Activated B cell treated with CpG ODN at 0.5 μM for 24 hours (primary cell): ENCODE data around the gene RNF13. TPM values are rescaled to one million over a fixed set of nuclear protein-coding genes. Genes with fewer than 3 reads are reported as not detected.

Source experiments
- ATAC-seq: fragments of 200-7000 bp; cut with Tn5 transposase; one replicate; pipeline ENCODE4 v1.10.0; 2021; ENCODE audit warnings: low read depth, mild to moderate bottlenecking, moderate library complexity
- CTCF ChIA-PET: fragments of 350-600 bp; sonication (Branson Sonifier 250); formaldehyde crosslinking; loops from one replicate; lab custom pipeline; 2021; ENCODE audit warnings: antibody characterized with exemption; lab: Charles Lee
- POLR2A ChIA-PET: fragments of 350-600 bp; sonication (Branson Sonifier 250); formaldehyde crosslinking; loops from one replicate; lab custom pipeline; 2021; ENCODE audit warnings: antibody characterized with exemption; lab: Charles Lee
- DNase-seq: peaks from one replicate; pipeline ENCODE4 v3.0.0; 2022
- H3K27ac Mint-ChIP-seq: one replicate; pipeline ENCODE4 v1.8.0; 2020; ENCODE audit warnings: mixed read lengths
- H3K27me3 Mint-ChIP-seq: one replicate; pipeline ENCODE4 v1.8.0; 2021; ENCODE audit warnings: mixed read lengths
- H3K36me3 Mint-ChIP-seq: one replicate; pipeline ENCODE4 v1.8.0; 2021; ENCODE audit warnings: low read depth, mixed read lengths
- H3K4me1 Mint-ChIP-seq: one replicate; pipeline ENCODE4 v1.8.0; 2021; ENCODE audit warnings: mixed read lengths
- H3K4me3 Mint-ChIP-seq: one replicate; pipeline ENCODE4 v1.8.0; 2020; ENCODE audit warnings: mild to moderate bottlenecking, mixed read lengths
- H3K9me3 Mint-ChIP-seq: one replicate; pipeline ENCODE4 v1.8.0; 2020; ENCODE audit warnings: mixed read lengths
- intact Hi-C: fragments of 100-400 bp; cut with micrococcal nuclease; formaldehyde crosslinking; loops from one replicate; pipeline ENCODE4 v1.15.1; 2024
- total RNA-seq: library from RNA; stranded (reverse); gene quantifications from 2 replicates; pipeline ENCODE4 v1.2.3, GENCODE V29; 2022
- TF ChIP-seq, protein P1 (sequence below): fragments of 200-600 bp; IDR thresholded peaks from one replicate; pipeline ENCODE4 v1.8.0; 2022; ENCODE audit warnings: antibody characterized with exemption, mild to moderate bottlenecking

RNF13 gene
- total RNA-seq, 1 donor from 2014 or later = 57.6 TPM

DNA sequence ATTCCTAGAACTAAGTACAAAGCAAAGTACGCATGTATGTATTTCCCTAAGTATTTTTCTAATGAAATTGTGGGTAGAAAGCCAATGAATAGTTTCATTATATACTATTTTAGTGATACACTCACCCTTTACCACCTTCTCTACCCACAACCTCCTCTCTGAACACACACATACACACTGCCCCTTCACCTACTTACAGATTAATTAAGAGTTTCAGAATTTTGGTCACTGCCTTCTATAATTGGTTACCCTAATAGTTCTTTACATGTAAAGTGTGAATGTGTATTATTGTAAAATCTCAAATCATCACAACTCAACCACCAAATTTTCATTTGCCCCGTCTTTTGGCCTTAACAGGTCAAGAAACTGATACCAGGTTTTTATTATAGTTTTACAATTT, 150.5 kb downstream of the RNF13 start:
- no peak overlapping the region for H3K27ac Mint-ChIP-seq
- DNase-seq (no peak), ATAC-seq (no peak)
- CTCF ChIA-PET = interaction anchor here (0.8 kb wide), 1 partner anchor 12 kb away, joined by 4 read pairs; no protein-coding TSS in a partner anchor
- POLR2A ChIA-PET = no interaction called here
- H3K4me3 Mint-ChIP-seq = no peak overlapping the region
- peaks cover 10% of the 10 kb centered on the region for H3K4me1 Mint-ChIP-seq
- H3K9me3 Mint-ChIP-seq = no peaks in the 10 kb centered on the region
- peaks cover 6% of the 10 kb centered on the region for H3K36me3 Mint-ChIP-seq
- intact Hi-C loops = loop anchor here (10.0 kb wide), 1 partner anchor 1181 kb away; no protein-coding TSS in a partner anchor
- H3K27me3 Mint-ChIP-seq = no peaks in the 10 kb centered on the region
- TF ChIP-seq, protein P1, sequence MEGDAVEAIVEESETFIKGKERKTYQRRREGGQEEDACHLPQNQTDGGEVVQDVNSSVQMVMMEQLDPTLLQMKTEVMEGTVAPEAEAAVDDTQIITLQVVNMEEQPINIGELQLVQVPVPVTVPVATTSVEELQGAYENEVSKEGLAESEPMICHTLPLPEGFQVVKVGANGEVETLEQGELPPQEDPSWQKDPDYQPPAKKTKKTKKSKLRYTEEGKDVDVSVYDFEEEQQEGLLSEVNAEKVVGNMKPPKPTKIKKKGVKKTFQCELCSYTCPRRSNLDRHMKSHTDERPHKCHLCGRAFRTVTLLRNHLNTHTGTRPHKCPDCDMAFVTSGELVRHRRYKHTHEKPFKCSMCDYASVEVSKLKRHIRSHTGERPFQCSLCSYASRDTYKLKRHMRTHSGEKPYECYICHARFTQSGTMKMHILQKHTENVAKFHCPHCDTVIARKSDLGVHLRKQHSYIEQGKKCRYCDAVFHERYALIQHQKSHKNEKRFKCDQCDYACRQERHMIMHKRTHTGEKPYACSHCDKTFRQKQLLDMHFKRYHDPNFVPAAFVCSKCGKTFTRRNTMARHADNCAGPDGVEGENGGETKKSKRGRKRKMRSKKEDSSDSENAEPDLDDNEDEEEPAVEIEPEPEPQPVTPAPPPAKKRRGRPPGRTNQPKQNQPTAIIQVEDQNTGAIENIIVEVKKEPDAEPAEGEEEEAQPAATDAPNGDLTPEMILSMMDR = no peak

DNA sequence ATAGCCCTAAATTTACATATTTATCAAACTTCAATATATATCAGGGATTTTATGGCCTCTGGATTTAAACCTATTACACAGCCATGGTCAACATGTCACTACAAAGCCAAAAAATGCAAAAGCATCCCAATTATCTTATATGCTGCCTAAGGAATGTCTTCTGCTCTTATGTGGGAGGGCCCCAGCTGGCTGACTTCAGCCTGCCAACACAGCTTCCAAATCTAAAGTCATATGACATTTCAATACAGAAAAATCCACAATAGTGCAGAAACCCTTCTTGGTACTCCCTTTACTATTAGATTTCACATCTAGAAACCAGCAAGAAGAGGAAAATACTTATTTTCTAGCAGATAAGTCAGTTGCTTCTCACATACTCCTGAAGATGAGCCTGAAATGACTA, 151.3 kb downstream of the RNF13 start:
- Mint-ChIP-seq H3K27me3 (no peaks in the 10 kb centered on the region), H3K9me3 (no peaks in the 10 kb centered on the region), H3K36me3 (peaks cover 6% of the 10 kb centered on the region), H3K27ac (no peak overlapping the region), H3K4me1 (peaks cover 14% of the 10 kb centered on the region), H3K4me3 (no peak overlapping the region)
- TF ChIP-seq, protein P1 = no peak
- DNase-seq (no peak), ATAC-seq (no peak)
- ChIA-PET CTCF (interaction anchor here (0.9 to 4.2 kb wide), 2 partner anchors 27 to 256 kb away, joined by 3 to 24 read pairs; no protein-coding TSS in a partner anchor), POLR2A (no interaction called here)
- intact Hi-C loops = loop anchor here (10.0 kb wide), 1 partner anchor 1181 kb away; no protein-coding TSS in a partner anchor

DNA sequence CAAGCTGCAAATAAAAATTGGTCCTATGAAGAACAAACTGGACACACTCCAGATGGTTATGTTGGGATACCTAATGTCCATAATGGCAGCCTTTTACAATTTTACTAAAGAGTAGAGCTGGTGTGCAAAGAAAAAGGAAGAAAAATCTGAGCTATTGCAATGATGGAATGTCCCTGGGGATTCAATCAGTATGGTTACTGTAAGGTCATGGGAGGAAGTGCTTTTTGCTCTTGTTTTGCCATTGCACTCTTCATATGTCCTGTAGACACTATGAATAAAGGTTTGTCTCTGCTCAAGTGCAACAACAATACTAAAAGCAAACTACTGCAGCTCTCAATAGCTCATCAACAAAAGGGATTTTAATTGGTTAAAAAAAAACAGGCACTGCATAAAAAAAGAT, 152.3 kb downstream of the RNF13 start:
- intact Hi-C loops = loop anchor here (5.0 to 10.0 kb wide), 2 partner anchors 897 to 1180 kb away; no protein-coding TSS in a partner anchor
- ChIA-PET POLR2A (no interaction called here), CTCF (interaction anchor here (0.9 to 4.2 kb wide), 3 partner anchors 28 to 255 kb away, joined by 3 to 28 read pairs (median 24); no protein-coding TSS in a partner anchor)
- no peaks in the 10 kb centered on the region for H3K9me3 Mint-ChIP-seq
- DNase-seq = no peak
- H3K4me3 Mint-ChIP-seq = no peak overlapping the region
- no peak overlapping the region for H3K27ac Mint-ChIP-seq
- peaks cover 8% of the 10 kb centered on the region for H3K36me3 Mint-ChIP-seq
- no peaks in the 10 kb centered on the region for H3K27me3 Mint-ChIP-seq
- H3K4me1 Mint-ChIP-seq = peaks cover 20% of the 10 kb centered on the region
- TF ChIP-seq, protein P1 = no peak
- no peak for ATAC-seq

DNA sequence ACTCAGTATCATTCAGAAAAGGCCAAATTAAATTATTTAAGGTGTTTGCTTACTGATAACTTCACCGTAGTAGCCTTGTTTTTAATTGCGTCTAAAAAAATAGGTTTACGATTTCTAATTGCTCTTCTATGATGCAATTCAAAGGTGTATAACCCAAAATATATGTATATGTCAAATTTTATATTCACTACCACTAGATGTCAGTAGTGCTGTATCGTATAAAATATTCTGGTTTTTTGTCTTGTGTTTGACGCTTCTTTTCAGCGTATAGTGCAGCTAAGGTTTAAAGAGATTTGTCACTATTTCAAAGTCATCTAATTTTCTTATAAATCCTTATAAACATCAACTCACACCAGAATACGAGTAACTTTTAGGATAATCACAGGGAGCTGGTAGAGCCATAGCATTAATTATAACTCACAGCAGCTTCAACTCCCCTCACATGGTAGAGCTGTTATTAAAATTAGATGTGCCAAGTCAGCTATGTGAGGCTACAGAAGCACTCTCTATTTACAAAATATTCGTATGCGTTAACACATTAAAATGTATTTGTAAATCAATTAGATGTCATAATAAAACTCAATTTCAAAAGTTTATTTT, 154.2 kb downstream of the RNF13 start:
- Mint-ChIP-seq H3K27ac (no peak overlapping the region), H3K4me1 (peaks cover 27% of the 10 kb centered on the region), H3K27me3 (peaks cover 5% of the 10 kb centered on the region), H3K9me3 (no peaks in the 10 kb centered on the region), H3K4me3 (no peak overlapping the region), H3K36me3 (peaks cover 5% of the 10 kb centered on the region)
- CTCF ChIA-PET = interaction anchor here (0.8 to 4.2 kb wide), 10 partner anchors 11 to 528 kb away, joined by 3 to 28 read pairs (median 5); no protein-coding TSS in a partner anchor
- DNase-seq = no peak
- TF ChIP-seq, protein P1 = peak; percentile 53
- no peak for ATAC-seq
- intact Hi-C loops = loop anchor here (1.0 to 10.0 kb wide), 5 partner anchors 217 to 1178 kb away; no protein-coding TSS in a partner anchor
- POLR2A ChIA-PET = no interaction called here

DNA sequence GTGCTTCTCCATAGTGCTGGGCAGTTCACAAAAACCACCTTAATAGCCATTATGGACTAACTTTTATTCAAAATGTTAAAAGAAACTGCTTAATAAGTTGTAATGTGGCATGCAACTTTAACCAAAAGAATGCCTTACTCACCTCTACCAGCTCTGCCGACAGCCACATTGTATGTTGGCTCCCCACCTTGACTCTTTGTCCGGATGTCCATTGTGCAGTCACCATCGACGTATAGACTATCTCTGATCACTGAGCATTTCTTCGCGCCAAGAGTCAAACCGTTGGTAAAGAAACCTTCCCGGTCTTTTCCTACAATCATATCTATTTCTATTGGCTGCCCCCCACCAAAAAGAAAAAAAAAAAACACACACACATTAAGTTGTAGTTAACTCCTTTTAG, 155.2 kb downstream of the RNF13 start:
- TF ChIP-seq, protein P1 = no peak
- no peak for DNase-seq
- Mint-ChIP-seq H3K27ac (no peak overlapping the region), H3K36me3 (peaks cover 5% of the 10 kb centered on the region), H3K27me3 (peaks cover 8% of the 10 kb centered on the region), H3K4me3 (no peak overlapping the region), H3K9me3 (no peaks in the 10 kb centered on the region), H3K4me1 (peaks cover 27% of the 10 kb centered on the region)
- POLR2A ChIA-PET = no interaction called here
- intact Hi-C loops = loop anchor here (5.0 to 10.0 kb wide), 2 partner anchors 894 to 1177 kb away; no protein-coding TSS in a partner anchor
- no peak for ATAC-seq
- CTCF ChIA-PET = interaction anchor here (3.7 kb wide), 1 partner anchor 215 kb away, joined by 28 read pairs; no protein-coding TSS in a partner anchor
